ENCODE results near the gene CPNE6.

CPNE6 gene

GRCh38 chr14:24055971-24056799 lies 15.2 kb upstream of the CPNE6 start:
- no peak for DNase-seq

- DNase-seq: no peak
Observed at GRCh38 chr14:24056800-24057184, 14.6 kb upstream of the CPNE6 start.

- DNase-seq: no peak
Observed at GRCh38 chr14:24057271-24057670, 14.1 kb upstream of the CPNE6 start.

- DNase-seq: no peak
Observed at GRCh38 chr14:24057867-24058259, 13.5 kb upstream of the CPNE6 start.

GRCh38 chr14:24058260-24058950 lies 13.0 kb upstream of the CPNE6 start:
- DNase-seq: no peak

GRCh38 chr14:24058951-24059475 lies 12.3 kb upstream of the CPNE6 start:
- DNase-seq: no peak

GRCh38 chr14:24059841-24060388 lies 11.4 kb upstream of the CPNE6 start:
- no peak for DNase-seq

GRCh38 chr14:24060443-24060842 lies 10.9 kb upstream of the CPNE6 start:
- DNase-seq: no peak

- DNase-seq: no peak
Observed at GRCh38 chr14:24060984-24061913, 10.1 kb upstream of the CPNE6 start.

GRCh38 chr14:24062216-24062980 lies 9.0 kb upstream of the CPNE6 start:
- DNase-seq: no peak

GRCh38 chr14:24063263-24063836 lies 8.0 kb upstream of the CPNE6 start:
- DNase-seq: no peak

GRCh38 chr14:24064091-24064795 lies 7.1 kb upstream of the CPNE6 start:
- DNase-seq: no peak

- DNase-seq: no peak
Observed at GRCh38 chr14:24064856-24065255, 6.5 kb upstream of the CPNE6 start.

- no peak for DNase-seq
Observed at GRCh38 chr14:24065408-24065807, 6.0 kb upstream of the CPNE6 start.

GRCh38 chr14:24066496-24067132 lies 4.7 kb upstream of the CPNE6 start:
- no peak for DNase-seq

GRCh38 chr14:24067133-24068082 lies 4.0 kb upstream of the CPNE6 start:
- DNase-seq: no peak

GRCh38 chr14:24068711-24069410 lies 2.5 kb upstream of the CPNE6 start:
- no peak for DNase-seq

GRCh38 chr14:24069411-24069735 lies 2.0 kb upstream of the CPNE6 start:
- no peak for DNase-seq

Data from NCI-H1105 treated with DMSO at 0.1 percent for 48 hours (cell line).